H1 (cell line): ENCODE measurements around the gene SOBP. TPM values are rescaled to one million over a fixed set of nuclear protein-coding genes. Genes with fewer than 3 reads are reported as not detected.

Experiments used
- polyA plus RNA-seq, 7 experiments: library from polyadenylated mRNA; depleted of rRNA in 3 of 7; stranded (reverse) in 5 of 7; unstranded in 2 of 7; fragments of >200 nt in 5 of 7; fragments of 200-250 nt in 2 of 7; gene quantifications; 1 replicate in 5 of 7; 2 replicates in 1 of 7; 4 replicates in 1 of 7; pipeline versions ENCODE4 v1.2.1 to v1.2.3, GENCODE V29; 2011 to 2013; ENCODE audit warnings: missing spikeins in 2 of 7, mixed read lengths in 2 of 7
- total RNA-seq: library from RNA; stranded (reverse); fragmentation: NEBNext Ultra II Directional; extraction: Animal tissue kit (Norgen Biotek cat#: 25700); gene quantifications from 2 replicates; pipeline ENCODE4 v1.2.1, GENCODE V29; 2021
- TF ChIP-seq, protein P1 (sequence below), 3 experiments: IDR thresholded peaks; 1 replicate in 2 of 3; 2 replicates in 1 of 3; pipeline versions ENCODE4 v1.5.1 to v1.6.1; 2011; ENCODE audit warnings: low read length in 3 of 3, mild to moderate bottlenecking in 3 of 3, inconsistent platforms in 2 of 3, low read depth in 1 of 3, moderate library complexity in 1 of 3; ENCODE audit not compliant: insufficient read depth in 1 of 3; ENCODE audit errors: control extremely low read depth in 1 of 3

The SOBP gene
- total and polyA plus RNA-seq, 2 of the 8 experiments (the other 6 are each of a cell fraction or from before 2014, with no cell fraction given): 0.45 to 6.2 TPM

DNA sequence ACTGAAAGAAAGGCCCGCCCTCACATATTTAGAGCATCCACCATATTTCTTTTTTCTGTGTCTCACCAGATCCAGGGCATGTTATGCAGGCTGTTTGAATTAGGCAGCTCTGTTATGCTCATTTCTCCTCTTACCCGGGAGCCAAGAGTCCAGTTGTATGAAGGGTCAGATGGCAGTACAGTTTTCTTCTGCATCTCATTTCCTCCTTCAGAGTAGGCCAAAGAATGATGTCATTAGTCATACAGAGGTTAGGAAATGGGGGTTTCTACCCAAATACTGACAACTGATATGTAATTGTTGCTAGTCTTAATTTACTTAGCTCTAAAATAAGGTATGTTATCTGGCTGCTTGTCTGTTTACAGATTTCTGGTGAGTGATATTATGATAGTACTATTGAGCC, 130.8 kb downstream of the SOBP start (continued):
- TF ChIP-seq, protein P1, sequence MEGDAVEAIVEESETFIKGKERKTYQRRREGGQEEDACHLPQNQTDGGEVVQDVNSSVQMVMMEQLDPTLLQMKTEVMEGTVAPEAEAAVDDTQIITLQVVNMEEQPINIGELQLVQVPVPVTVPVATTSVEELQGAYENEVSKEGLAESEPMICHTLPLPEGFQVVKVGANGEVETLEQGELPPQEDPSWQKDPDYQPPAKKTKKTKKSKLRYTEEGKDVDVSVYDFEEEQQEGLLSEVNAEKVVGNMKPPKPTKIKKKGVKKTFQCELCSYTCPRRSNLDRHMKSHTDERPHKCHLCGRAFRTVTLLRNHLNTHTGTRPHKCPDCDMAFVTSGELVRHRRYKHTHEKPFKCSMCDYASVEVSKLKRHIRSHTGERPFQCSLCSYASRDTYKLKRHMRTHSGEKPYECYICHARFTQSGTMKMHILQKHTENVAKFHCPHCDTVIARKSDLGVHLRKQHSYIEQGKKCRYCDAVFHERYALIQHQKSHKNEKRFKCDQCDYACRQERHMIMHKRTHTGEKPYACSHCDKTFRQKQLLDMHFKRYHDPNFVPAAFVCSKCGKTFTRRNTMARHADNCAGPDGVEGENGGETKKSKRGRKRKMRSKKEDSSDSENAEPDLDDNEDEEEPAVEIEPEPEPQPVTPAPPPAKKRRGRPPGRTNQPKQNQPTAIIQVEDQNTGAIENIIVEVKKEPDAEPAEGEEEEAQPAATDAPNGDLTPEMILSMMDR (IDR thresholded peaks at IDR 0.05; ENCODE audit: control extremely low read depth in 1 of 3, insufficient read depth in 1 of 3, low read depth in 1 of 3, low read length in 3 of 3): no peak
